A673 (cell line): ENCODE data around the gene TBL2.

Experiments used
- EZH2 ChIP-seq: fragments of 200-600 bp; sonication (generic); IDR thresholded peaks from 2 replicates; pipeline ENCODE4 v1.6.1; 2017; ENCODE audit warnings: borderline replicate concordance, low read depth, mild to moderate bottlenecking, mixed read lengths, antibody characterized with exemption, low read length; ENCODE audit not compliant: poor library complexity, severe bottlenecking
- TF ChIP-seq, protein P1 (sequence below): fragments of 300-800, 200-600 bp; sonication (generic); conservative IDR thresholded peaks from 2 replicates; pipeline ENCODE4 v1.5.1; 2017; ENCODE audit warnings: low read depth, mild to moderate bottlenecking, antibody characterized with exemption, low read length, moderate library complexity, mixed read lengths

DNA sequence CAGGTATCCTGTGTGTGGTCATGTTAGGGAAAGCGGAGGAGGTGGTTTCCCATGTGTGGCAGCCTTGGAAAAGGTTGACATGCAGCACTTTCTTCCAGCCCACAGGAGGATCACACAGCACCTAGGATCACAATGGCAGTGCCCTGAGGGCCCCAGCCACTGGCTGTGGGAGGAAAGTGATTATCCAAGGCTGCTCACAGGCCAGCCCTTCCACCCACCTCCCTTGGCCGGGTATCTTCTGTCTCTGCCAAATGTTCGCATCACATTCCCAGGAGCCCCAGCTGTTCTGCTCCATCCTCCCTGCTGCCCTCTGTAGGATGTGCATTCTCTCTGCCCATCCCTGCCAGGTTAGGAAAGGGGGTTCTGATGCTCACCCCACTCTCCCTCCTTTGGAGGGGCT is 48.4 kb upstream of the TBL2 start:
- TF ChIP-seq, protein P1, sequence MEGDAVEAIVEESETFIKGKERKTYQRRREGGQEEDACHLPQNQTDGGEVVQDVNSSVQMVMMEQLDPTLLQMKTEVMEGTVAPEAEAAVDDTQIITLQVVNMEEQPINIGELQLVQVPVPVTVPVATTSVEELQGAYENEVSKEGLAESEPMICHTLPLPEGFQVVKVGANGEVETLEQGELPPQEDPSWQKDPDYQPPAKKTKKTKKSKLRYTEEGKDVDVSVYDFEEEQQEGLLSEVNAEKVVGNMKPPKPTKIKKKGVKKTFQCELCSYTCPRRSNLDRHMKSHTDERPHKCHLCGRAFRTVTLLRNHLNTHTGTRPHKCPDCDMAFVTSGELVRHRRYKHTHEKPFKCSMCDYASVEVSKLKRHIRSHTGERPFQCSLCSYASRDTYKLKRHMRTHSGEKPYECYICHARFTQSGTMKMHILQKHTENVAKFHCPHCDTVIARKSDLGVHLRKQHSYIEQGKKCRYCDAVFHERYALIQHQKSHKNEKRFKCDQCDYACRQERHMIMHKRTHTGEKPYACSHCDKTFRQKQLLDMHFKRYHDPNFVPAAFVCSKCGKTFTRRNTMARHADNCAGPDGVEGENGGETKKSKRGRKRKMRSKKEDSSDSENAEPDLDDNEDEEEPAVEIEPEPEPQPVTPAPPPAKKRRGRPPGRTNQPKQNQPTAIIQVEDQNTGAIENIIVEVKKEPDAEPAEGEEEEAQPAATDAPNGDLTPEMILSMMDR: no peak
- TF ChIP-seq EZH2: no peak
